OCI-LY3 (cell line): ENCODE measurements around the gene CARD8.
"Not testable (repeated sequence)": the region's sequence is repeated elsewhere in the genome, so short reads cannot be mapped to it uniquely, and the experiment has no call there.

Source experiments
- EZH2phosphoT487 ChIP-seq: fragments of 200-600 bp; shearing (Covaris generic); IDR thresholded peaks from 2 replicates; pipeline ENCODE4 v1.6.1; 2018; ENCODE audit warnings: antibody characterized with exemption, mixed run types, low read depth
- TF ChIP-seq, protein P1 (sequence below): fragments of 200-600, 300-600 bp; sonication (generic); IDR thresholded peaks from 2 replicates; pipeline ENCODE4 v1.5.1; 2014; ENCODE audit warnings: antibody characterized with exemption, low read length, low read depth

GRCh38 chr19:48269617-48270026 lies 13.9 kb upstream of the CARD8 start:
- TF ChIP-seq, protein P1, sequence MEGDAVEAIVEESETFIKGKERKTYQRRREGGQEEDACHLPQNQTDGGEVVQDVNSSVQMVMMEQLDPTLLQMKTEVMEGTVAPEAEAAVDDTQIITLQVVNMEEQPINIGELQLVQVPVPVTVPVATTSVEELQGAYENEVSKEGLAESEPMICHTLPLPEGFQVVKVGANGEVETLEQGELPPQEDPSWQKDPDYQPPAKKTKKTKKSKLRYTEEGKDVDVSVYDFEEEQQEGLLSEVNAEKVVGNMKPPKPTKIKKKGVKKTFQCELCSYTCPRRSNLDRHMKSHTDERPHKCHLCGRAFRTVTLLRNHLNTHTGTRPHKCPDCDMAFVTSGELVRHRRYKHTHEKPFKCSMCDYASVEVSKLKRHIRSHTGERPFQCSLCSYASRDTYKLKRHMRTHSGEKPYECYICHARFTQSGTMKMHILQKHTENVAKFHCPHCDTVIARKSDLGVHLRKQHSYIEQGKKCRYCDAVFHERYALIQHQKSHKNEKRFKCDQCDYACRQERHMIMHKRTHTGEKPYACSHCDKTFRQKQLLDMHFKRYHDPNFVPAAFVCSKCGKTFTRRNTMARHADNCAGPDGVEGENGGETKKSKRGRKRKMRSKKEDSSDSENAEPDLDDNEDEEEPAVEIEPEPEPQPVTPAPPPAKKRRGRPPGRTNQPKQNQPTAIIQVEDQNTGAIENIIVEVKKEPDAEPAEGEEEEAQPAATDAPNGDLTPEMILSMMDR, result not testable (repeated sequence)
- not testable (repeated sequence) for TF ChIP-seq EZH2phosphoT487
